ENCODE measurements around the gene STRA6.

STRA6 gene

GRCh38 chr15:74130849-74131627 is 71.5 kb downstream of the STRA6 start:
- no peak for DNase-seq

GRCh38 chr15:74130155-74130848 is 72.3 kb downstream of the STRA6 start, which contains the start of gene ISLR2:
Gene ISLR2, plus strand, starts transcription at chr15:74130586. Its CDS starts 2,169 bp downstream, at chr15:74132755.
- no peak for DNase-seq

- DNase-seq: no peak
Observed at GRCh38 chr15:74129586-74130154, 72.9 kb downstream of the STRA6 start.
